A673 (cell line): ENCODE results near the gene ZBTB24. TPM values are rescaled to one million over a fixed set of nuclear protein-coding genes. Genes with fewer than 3 reads are reported as not detected.

Experiments
- BruUV-seq: library from RNA; stranded (reverse); fragments of 400-500 nt; replicated peaks from 2 replicates; lab custom pipeline; 2021; lab: Mats Ljungman, UMichigan
- CTCF ChIA-PET: fragments of 300-600 bp; sonication (Branson Sonifier 250); formaldehyde crosslinking; loops from one replicate; lab custom pipeline; 2022; ENCODE audit warnings: antibody characterized with exemption; lab: Charles Lee
- POLR2A ChIA-PET: fragments of 300-600 bp; sonication (Branson Sonifier 250); formaldehyde crosslinking; loops from one replicate; lab custom pipeline; 2022; ENCODE audit warnings: antibody characterized with exemption; ENCODE audit not compliant: low non-redundant PET; lab: Charles Lee
- DNase-seq: peaks from one replicate; pipeline ENCODE4 v3.0.0-alpha.2; 2015; ENCODE audit warnings: low spot score
- H3K27ac ChIP-seq: fragments of 200-600 bp; sonication (generic); 2 replicates; pipeline ENCODE4 v1.5.1; 2016; ENCODE audit warnings: mixed run types, low read depth, mild to moderate bottlenecking, mixed read lengths, antibody characterized with exemption, low read length; ENCODE audit not compliant: poor library complexity, severe bottlenecking
- H3K27me3 ChIP-seq: fragments of 200-600 bp; sonication (generic); replicated peaks from 2 replicates; pipeline ENCODE4 v1.6.1; 2017; ENCODE audit warnings: mixed run types, low read depth, mild to moderate bottlenecking, mixed read lengths, antibody characterized with exemption, low read length; ENCODE audit not compliant: insufficient read depth, poor library complexity
- H3K36me3 ChIP-seq: fragments of 200-600 bp; sonication (generic); 2 replicates; pipeline ENCODE4 v1.6.1; 2016; ENCODE audit warnings: mixed run types, mild to moderate bottlenecking, mixed read lengths, antibody characterized with exemption, low read length; ENCODE audit not compliant: insufficient read depth, poor library complexity, severe bottlenecking
- H3K4me1 ChIP-seq: fragments of 200-600 bp; sonication (generic); 2 replicates; pipeline ENCODE4 v1.6.1; 2017; ENCODE audit warnings: mixed run types, mild to moderate bottlenecking, mixed read lengths, antibody characterized with exemption, low read length; ENCODE audit not compliant: insufficient read depth, poor library complexity, severe bottlenecking
- H3K4me3 ChIP-seq: fragments of 200-600 bp; sonication (generic); 2 replicates; pipeline ENCODE4 v1.5.1; 2016; ENCODE audit warnings: low read depth, mixed run types, mild to moderate bottlenecking, mixed read lengths, low read length; ENCODE audit not compliant: poor library complexity, severe bottlenecking
- H3K9me3 ChIP-seq: fragments of 200-600 bp; sonication (generic); 2 replicates; pipeline ENCODE4 v1.6.1; 2016; ENCODE audit warnings: mixed run types, low read depth, mild to moderate bottlenecking, mixed read lengths, antibody characterized with exemption, low read length; ENCODE audit not compliant: poor library complexity, severe bottlenecking
- CTCF ChIP-seq: fragments of 300-800, 200-600 bp; sonication (generic); conservative IDR thresholded peaks from 2 replicates; pipeline ENCODE4 v1.5.1; 2017; ENCODE audit warnings: low read depth, mild to moderate bottlenecking, antibody characterized with exemption, low read length, moderate library complexity, mixed read lengths
- EZH2 ChIP-seq: fragments of 200-600 bp; sonication (generic); IDR thresholded peaks from 2 replicates; pipeline ENCODE4 v1.6.1; 2017; ENCODE audit warnings: borderline replicate concordance, low read depth, mild to moderate bottlenecking, mixed read lengths, antibody characterized with exemption, low read length; ENCODE audit not compliant: poor library complexity, severe bottlenecking
- intact Hi-C: fragments of 100-400 bp; cut with micrococcal nuclease; formaldehyde crosslinking; loops from one replicate; pipeline ENCODE4 v1.10.0; 2022; ENCODE audit not compliant: unreplicated experiment
- total RNA-seq: library from RNA; stranded (reverse); gene quantifications from 2 replicates; pipeline ENCODE4 v1.2.3, GENCODE V29; 2021

The ZBTB24 gene
- total RNA-seq, 1 experiment from 2014 or later: 15.5 TPM

- ChIA-PET CTCF (no interaction called here), POLR2A (no interaction called here)
Measured at GRCh38 chr6:109420751-109421150, 62.3 kb downstream of the ZBTB24 start.

DNA sequence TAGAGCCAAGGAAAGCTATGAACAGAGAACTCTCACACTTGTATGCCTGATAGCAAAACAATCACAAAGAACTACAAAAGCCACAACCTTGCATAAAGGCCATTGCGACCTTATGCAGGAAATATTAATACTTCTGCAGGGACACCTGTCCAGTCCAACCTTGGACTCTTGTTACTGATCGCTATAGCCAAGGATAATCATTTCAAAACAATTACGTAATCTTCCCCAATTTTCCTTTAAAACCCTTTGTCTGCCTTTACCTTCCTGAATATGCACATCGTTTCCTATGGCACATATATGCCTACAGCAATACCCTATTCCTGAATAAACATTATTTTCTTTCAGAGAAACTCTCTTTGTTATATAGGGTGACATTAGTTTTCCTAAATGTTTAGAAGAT, 65.4 kb downstream of the ZBTB24 start:
- no TSS peak for BruUV-seq
- CTCF ChIA-PET: no interaction called here
- Histone ChIP-seq H3K27ac (no peak overlapping the region), H3K4me3 (no peak overlapping the region), H3K27me3 (no peaks in the 10 kb centered on the region), H3K36me3 (no peaks in the 10 kb centered on the region), H3K9me3 (no peaks in the 10 kb centered on the region), H3K4me1 (no peaks in the 10 kb centered on the region)
- POLR2A ChIA-PET: interaction anchor here (0.6 kb wide), 1 partner anchor 107 kb away, joined by 4 read pairs; no protein-coding TSS in a partner anchor
- TF ChIP-seq CTCF (no peak), EZH2 (no peak)
- intact Hi-C loops: no loop called here
- no peak for DNase-seq

More at GRCh38 chr6:109420751-109421150, 62.3 kb downstream of the ZBTB24 start:
- intact Hi-C loops: no loop called here
- Histone ChIP-seq H3K4me1 (no peaks in the 10 kb centered on the region), H3K27me3 (no peaks in the 10 kb centered on the region), H3K27ac (no peak overlapping the region), H3K36me3 (no peaks in the 10 kb centered on the region), H3K9me3 (no peaks in the 10 kb centered on the region), H3K4me3 (no peak overlapping the region)
- TF ChIP-seq EZH2: no peak
- no peak for TF ChIP-seq CTCF
- BruUV-seq: no TSS peak
- DNase-seq: no peak

Other genes with a start within 250 kb of the ZBTB24 start
- 154 and 176 TPM in 2 replicates for gene CD164, start 100.8 kb downstream of the ZBTB24 start, total RNA-seq
- 1.8 and 2.6 TPM in 2 replicates for gene PPIL6, start 42.6 kb downstream of the ZBTB24 start, total RNA-seq
- 8.6 and 11.6 TPM in 2 replicates for gene SMPD2, start 42.5 kb downstream of the ZBTB24 start, total RNA-seq
- gene MICAL1, start 27.4 kb downstream of the ZBTB24 start, total RNA-seq: 4.8 and 8.1 TPM in 2 replicates
- 2.6 TPM in 2 replicates for gene AK9, start 208.0 kb upstream of the ZBTB24 start, total RNA-seq
- 10.9 and 16.5 TPM in 2 replicates for gene FIG4, start 208.1 kb upstream of the ZBTB24 start, total RNA-seq